Lower lobe of right lung (tissue), 2 donors: ENCODE measurements around the gene NECAB3. TPM values are rescaled to one million over a fixed set of nuclear protein-coding genes. Genes with fewer than 3 reads are reported as not detected.

Experiments
- ATAC-seq, 2 donors: fragments of 200-7000 bp; cut with Tn5 transposase; one replicate each; pipeline ENCODE4 v1.9.1; 2020 to 2022; ENCODE audit warnings: mild to moderate bottlenecking in 2 of 2, moderate library complexity in 2 of 2
- DNase-seq: peaks from one replicate; pipeline ENCODE4 v3.0.0-alpha.2; 2020
- H3K27ac ChIP-seq: fragments of 200-600 bp; one replicate; pipeline ENCODE4 v1.8.0; 2022
- H3K27me3 ChIP-seq: fragments of 200-600 bp; one replicate; pipeline ENCODE4 v1.8.0; 2022; ENCODE audit warnings: low read depth
- H3K36me3 ChIP-seq: fragments of 200-600 bp; one replicate; pipeline ENCODE4 v1.8.0; 2022; ENCODE audit warnings: mild to moderate bottlenecking
- H3K4me1 ChIP-seq: fragments of 200-600 bp; one replicate; pipeline ENCODE4 v1.8.0; 2022
- H3K4me3 ChIP-seq: fragments of 200-600 bp; one replicate; pipeline ENCODE4 v1.8.0; 2022; ENCODE audit warnings: mild to moderate bottlenecking
- H3K9me3 ChIP-seq: fragments of 200-600 bp; one replicate; pipeline ENCODE4 v1.8.0; 2022
- intact Hi-C: fragments of 100-400 bp; cut with DNase I; formaldehyde crosslinking; loops from one replicate; pipeline ENCODE4 v1.11.0; 2022
- total RNA-seq: library from RNA; stranded (reverse); fragmentation: NEBNext Ultra II Directional; extraction: Animal tissue kit (Norgen Biotek cat#: 25700); gene quantifications from one replicate; pipeline ENCODE4 v1.2.1, GENCODE V29; 2021
- TF ChIP-seq, protein P1 (sequence below): fragments of 200-600 bp; IDR thresholded peaks from one replicate; pipeline ENCODE4 v1.8.0; 2022; ENCODE audit warnings: antibody characterized with exemption, mild to moderate bottlenecking
- donor health status: DM: no; HTN: yes; CAD: no; lungs with severe emphysema.

NECAB3 gene
- total RNA-seq, 1 donor from 2014 or later: 60.3 TPM

DNA sequence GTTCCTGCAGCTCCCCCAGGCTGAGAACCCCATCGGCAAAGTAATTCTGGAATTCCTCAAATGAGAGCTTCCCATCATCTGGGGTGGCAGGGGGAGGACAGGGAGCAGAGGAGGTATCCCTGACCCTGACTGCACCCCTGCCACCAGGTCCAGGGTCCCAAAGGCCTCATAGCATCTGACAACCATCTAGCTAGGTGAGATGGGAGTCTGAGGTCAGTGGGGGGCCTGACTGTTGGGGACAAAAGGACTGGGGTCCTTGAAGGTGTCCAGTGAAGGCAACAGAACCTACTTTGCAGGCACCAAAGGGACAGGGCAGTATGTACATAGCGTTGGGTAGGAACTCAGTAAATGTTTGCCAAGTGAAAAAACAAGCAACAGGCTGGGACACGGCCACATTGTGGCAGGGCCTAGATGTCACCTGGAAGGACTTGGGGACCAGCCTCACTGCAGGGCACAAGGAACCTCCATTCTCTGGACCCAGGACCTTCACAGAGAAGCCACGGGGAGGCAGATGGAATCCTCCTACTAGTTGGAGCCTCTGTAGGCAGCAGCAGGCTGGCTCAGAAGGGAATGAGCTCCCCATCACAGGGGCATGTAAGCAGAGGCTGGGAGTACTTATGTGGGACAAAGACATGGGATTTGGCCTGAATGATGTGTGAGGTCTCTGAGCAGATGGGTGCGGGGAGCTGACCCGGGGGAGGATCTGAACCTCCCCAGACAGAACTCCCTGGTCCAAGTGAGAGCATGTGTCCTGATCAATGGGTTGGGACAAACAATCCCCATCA is 3.3 kb downstream of the NECAB3 start:
- TF ChIP-seq, protein P1, sequence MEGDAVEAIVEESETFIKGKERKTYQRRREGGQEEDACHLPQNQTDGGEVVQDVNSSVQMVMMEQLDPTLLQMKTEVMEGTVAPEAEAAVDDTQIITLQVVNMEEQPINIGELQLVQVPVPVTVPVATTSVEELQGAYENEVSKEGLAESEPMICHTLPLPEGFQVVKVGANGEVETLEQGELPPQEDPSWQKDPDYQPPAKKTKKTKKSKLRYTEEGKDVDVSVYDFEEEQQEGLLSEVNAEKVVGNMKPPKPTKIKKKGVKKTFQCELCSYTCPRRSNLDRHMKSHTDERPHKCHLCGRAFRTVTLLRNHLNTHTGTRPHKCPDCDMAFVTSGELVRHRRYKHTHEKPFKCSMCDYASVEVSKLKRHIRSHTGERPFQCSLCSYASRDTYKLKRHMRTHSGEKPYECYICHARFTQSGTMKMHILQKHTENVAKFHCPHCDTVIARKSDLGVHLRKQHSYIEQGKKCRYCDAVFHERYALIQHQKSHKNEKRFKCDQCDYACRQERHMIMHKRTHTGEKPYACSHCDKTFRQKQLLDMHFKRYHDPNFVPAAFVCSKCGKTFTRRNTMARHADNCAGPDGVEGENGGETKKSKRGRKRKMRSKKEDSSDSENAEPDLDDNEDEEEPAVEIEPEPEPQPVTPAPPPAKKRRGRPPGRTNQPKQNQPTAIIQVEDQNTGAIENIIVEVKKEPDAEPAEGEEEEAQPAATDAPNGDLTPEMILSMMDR: no peak
- intact Hi-C loops: no loop called here
- no peaks in the 10 kb centered on the region for H3K27me3 ChIP-seq
- no peaks in the 10 kb centered on the region for H3K9me3 ChIP-seq
- H3K4me1 ChIP-seq: peaks cover 55% of the 10 kb centered on the region
- DNase-seq: no peak
- ATAC-seq: no peak
- peaks cover 15% of the 10 kb centered on the region for H3K36me3 ChIP-seq
- H3K27ac ChIP-seq: no peak overlapping the region
- H3K4me3 ChIP-seq: no peak overlapping the region

DNA sequence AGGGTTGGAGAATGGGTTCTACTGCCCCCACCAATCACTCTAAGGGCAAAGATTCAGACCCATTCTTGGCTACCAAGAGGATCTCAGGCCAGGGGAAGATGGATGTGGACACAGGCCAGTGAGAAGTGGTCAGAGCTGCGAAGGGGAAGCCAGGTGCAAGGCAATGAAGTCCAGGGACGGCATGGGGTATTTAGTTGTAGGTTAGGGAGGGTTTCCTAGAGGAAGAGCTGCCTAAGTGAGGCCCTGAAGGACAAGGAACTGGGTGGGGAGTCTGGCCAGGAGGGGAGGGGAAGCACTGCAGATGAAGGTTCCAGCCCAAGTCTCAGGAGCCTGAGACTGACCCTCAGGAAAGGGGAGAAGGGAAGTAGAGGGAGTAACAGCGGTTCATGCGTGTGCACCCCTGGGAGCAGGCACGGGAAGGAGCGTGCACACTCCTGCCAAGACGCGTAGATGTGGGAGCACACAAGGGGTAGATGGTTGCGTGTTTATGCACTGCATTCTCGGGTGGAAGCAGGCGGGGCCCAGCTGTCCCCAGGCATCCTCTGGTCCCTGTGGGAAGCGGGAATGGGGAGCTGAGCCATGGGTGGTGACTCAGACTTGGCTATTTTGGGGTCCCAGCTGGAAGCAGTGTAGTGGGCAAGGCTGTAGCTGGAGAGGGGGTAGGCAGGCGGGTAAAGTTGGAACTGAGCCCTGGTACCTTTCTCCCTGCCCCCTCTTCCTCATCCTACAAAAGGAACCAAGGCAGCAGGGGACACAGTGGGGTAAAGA is 4.2 kb downstream of the NECAB3 start:
- TF ChIP-seq, protein P1: no peak
- Histone ChIP-seq H3K36me3 (peaks cover 15% of the 10 kb centered on the region), H3K27ac (no peak overlapping the region), H3K27me3 (no peaks in the 10 kb centered on the region), H3K4me3 (no peak overlapping the region), H3K9me3 (no peaks in the 10 kb centered on the region), H3K4me1 (peaks cover 53% of the 10 kb centered on the region)
- no peak for ATAC-seq
- intact Hi-C loops: no loop called here
- no peak for DNase-seq

DNA sequence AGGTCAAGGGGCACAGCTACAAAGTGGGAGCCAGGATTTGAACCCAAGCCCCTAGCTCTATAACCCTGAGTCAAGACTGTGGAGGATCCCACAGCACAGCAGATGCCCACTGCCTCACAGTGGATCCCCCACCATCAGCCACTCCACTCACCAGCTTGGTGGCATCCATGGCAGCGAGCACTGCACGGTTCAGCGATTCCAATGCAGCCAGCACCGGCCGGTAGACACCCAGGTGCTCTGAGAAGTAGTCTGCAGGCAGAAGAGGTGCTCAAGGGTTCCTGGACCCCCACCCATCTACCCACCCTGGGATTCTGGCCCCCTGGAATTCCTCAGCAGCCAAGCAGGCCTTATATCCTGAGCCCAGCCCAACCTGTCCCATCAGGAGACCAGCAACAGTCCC is 5.0 kb downstream of the NECAB3 start:
- Histone ChIP-seq H3K27ac (no peak overlapping the region), H3K9me3 (no peaks in the 10 kb centered on the region), H3K4me1 (peaks cover 53% of the 10 kb centered on the region), H3K27me3 (no peaks in the 10 kb centered on the region), H3K4me3 (no peak overlapping the region), H3K36me3 (peaks cover 15% of the 10 kb centered on the region)
- no peak for DNase-seq
- intact Hi-C loops: no loop called here
- no peak for ATAC-seq
- TF ChIP-seq, protein P1: no peak

DNA sequence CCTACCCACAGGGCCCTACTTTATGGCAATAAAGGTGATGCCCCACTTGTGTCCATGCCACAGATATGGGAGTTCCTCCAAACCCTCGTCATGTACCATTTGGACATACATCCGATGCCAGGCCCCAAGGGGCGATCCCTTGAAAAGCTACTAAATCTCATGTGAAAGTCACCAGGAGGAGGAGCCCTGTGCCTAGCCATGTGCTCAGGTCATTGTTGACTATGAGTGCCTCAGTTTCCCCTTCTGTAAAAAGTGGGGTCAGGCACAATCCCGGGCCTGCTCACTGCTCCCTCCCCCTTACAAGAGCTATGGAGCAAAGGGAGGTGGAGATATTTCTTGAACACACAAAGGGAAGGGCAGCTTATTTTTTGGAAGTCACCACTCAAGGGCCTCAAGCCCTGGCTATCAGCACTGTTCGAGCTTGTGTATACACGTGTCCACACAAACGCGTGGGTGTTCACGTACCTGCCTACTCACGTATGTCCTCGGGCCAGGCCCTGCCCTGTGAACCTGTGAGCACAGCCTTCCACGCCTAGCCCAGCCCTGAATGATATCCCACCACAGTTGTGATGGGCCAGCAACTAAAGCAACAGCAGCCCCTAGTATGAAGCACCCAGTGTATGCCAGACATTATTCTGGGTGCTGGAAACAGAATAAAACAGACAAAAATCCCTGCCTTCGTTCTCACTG is 5.6 kb downstream of the NECAB3 start:
- H3K4me1 ChIP-seq: peaks cover 56% of the 10 kb centered on the region
- ATAC-seq: no peak

More for the DNA sequence above, 5.6 kb downstream of the NECAB3 start:
- TF ChIP-seq, protein P1: no peak
- DNase-seq: no peak
- Histone ChIP-seq H3K4me3 (no peak overlapping the region), H3K9me3 (no peaks in the 10 kb centered on the region), H3K27ac (no peak overlapping the region), H3K27me3 (no peaks in the 10 kb centered on the region), H3K36me3 (peaks cover 15% of the 10 kb centered on the region)
- intact Hi-C loops: no loop called here
